HG03460 (cell line): ENCODE data around the gene PANX2.
A peak's percentile ranks its signal among the peaks of the same experiment; 100 is the strongest.

Source experiments
- ATAC-seq: cut with Tn5 transposase; IDR thresholded peaks from one replicate; pipeline ENCODE4 v1.9.1; 2021; ENCODE audit not compliant: unreplicated experiment

PANX2 gene

GRCh38 chr22:50183141-50183971 lies 12.8 kb downstream of the PANX2 start:
- ATAC-seq, result no peak

GRCh38 chr22:50184004-50184901 lies 13.7 kb downstream of the PANX2 start:
- no peak for ATAC-seq

GRCh38 chr22:50184902-50185374 lies 14.4 kb downstream of the PANX2 start:
- no peak for ATAC-seq

- ATAC-seq, result no peak
Measured at GRCh38 chr22:50185375-50186087, 15.0 kb downstream of the PANX2 start, which contains the start of gene TRABD. Gene TRABD, plus strand, starts transcription at chr22:50185913. Its CDS starts 7,148 bp downstream, at chr22:50193061.

DNA sequence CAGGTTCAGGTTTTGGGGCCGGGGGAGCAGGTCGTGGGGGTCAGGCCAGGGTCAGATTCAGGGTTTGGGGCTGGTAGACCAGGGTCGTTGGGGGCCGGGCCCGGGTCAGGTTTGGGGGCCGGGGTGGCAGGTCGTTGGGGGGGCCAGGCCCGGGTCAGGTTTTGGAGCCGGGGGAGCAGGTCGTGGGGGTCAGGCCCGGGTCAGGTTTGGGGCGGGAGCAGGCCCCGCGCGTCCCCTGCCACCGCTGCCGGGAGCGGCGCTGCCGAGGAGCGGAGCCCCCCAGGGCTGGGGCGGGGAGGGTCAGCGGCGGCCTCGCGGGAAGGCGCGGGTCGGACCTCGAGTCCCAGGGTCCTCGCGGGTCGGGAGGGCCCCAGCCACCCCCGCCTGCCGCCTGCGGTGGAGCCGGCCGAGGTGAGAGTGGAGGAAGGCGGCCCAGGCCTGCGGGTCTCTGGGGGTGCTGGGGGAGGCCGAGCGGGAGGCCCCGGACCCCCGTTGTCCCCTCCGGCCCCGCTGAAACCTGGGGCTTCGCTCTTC lies 15.7 kb downstream of the PANX2 start:
- no peak for ATAC-seq

- ATAC-seq, result no peak
Measured at GRCh38 chr22:50186761-50187523, 16.4 kb downstream of the PANX2 start.

DNA sequence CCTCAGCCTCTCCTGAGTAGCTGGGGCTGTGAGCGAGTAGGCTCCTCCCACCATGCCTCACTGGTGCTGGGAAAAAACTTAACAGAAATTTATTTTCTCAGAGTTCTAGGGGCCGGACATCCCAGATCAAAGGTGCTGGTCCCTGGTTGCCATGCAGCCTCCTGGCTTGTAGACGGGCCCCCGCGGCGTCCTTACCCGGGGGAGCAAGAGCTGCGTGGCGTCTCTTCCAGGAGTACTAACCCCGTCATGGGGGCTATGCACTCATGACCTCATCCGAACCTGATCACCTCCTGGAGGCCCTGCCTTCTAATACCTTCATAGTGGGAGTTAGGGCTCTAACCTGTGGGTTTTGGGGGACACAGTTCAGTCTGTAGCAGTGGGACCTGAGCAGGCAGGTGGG lies 17.8 kb downstream of the PANX2 start:
- no peak for ATAC-seq

DNA sequence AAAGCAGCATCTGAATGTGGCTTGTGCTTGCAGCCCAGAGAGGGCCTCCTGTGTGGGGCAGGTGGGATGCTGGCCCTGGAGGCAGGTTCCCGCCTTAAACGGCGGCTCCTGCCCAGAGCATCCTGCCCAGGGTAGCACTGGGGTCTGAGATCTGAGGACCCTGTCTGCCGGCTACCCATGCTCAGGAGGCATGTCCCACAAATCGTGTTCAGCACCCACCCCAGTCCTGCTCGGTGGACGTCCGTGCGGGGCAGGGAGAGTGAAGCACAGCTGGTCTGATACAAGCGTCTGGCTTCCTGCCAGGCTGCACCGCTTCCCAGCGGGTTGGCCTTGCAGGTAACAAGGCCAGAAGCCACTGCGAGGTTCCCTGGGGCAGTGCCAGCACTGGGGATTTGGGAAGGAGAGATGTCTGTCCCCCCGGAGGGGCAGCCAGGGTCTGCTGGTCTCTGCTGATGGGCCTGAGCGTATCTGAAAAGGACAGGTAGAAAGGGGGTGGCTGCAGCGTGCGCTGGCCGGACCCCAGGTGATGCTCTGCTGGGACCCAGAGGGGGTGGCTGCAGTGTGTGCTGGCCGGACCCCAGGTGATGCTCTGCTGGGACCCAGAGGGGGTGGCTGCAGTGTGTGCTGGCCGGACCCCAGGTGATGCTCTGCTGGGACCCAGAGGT lies 18.8 kb downstream of the PANX2 start:
- ATAC-seq, result no peak

DNA sequence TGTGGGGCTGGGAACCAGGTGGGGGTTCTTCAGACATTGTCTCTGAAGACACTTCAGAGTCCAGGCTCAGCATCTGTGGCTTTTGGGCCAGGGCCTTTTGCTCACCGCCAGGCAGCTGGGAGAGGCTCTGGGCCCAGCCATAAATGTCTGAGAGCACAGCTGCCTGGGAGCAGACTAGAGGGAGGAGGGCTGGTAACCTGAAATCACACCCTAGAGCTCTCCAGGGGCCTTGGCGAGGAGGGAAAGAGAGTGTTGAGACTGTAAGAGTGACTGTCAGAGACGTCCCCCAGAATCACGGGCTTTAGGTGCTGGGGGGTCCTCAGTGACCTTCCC lies 19.3 kb downstream of the PANX2 start:
- ATAC-seq, result no peak

DNA sequence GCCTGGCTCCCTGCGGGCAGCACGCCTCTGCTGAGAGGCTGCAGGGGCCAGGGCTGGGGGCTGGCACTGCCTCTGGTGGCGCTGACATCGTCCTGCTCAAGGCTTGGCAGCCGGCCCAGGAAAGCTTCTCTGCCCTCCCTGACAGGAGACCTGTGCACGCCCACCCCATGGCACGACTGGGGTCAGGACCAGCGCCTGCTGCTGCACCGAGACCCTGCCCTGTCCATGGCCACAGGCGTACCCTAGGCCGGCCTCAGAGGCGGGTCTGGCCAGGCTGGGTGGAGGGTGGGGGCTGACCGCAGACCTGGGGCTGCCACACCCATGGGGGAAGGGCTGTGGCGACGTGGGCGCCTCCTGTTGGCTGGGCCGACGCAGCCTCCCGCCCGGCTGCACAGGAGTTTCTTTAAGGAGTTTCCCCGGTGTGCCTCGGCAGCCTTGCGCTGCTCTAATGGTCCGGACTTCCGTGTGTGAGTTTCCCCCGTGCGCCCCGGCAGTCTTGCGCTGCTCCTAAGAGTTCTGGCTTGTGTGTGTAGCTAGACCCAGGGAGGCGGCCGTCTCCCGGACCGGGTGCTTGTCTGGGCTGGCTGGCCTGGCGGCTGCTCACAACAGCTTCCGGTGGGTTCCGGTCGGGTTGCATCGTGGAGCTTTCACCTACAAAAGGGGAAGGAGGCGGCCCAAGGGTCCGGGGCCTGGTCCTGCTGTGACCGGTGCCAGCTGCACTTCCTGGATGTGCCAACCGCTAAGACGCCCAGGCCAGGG lies 19.8 kb downstream of the PANX2 start:
- ATAC-seq, result peak; percentile 34

- peak; percentile 29 for ATAC-seq
Measured at GRCh38 chr22:50190941-50191741, 20.6 kb downstream of the PANX2 start.

DNA sequence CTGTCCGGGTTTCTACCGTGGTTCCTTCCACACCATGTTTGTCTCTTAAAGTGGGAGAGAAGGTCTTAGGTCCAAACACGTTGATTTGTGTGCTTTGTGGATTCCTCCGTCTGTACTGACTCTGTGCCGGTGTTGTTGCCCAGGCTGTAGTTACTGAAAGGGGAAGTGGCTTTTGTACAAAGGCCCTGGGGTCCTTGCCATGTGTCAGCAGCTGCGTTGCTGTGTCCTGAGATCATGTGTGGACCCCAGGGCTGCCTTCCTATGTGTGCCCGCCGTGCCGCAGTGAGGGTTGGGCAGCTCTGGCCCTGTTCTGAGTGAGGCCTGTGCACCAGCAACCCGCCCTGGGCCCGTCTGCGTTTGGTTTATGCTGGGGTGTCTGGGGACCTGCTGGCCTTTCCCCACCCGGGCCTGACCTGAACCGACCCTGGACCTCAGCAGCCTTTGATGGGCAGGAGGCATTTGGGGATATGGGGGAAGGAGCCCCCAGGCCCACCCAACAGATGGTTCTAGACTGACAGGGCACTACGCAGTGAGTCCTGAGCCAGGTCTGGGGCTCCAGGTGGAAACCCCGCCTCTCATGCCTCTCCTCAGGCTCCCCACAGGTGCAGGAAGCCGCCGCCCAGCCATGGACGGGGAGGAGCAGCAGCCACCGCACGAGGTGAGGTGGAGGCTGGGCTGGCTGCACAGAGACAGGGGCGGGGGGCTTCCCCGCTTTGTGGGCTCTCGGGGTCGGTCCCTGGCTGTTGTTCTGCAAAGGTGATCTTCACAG lies 22.1 kb downstream of the PANX2 start:
- no peak for ATAC-seq

GRCh38 chr22:50193621-50194020 lies 23.1 kb downstream of the PANX2 start:
- ATAC-seq, result no peak

- no peak for ATAC-seq
Measured at GRCh38 chr22:50194037-50194805, 23.7 kb downstream of the PANX2 start.

GRCh38 chr22:50196256-50196655 lies 25.7 kb downstream of the PANX2 start:
- ATAC-seq, result no peak

DNA sequence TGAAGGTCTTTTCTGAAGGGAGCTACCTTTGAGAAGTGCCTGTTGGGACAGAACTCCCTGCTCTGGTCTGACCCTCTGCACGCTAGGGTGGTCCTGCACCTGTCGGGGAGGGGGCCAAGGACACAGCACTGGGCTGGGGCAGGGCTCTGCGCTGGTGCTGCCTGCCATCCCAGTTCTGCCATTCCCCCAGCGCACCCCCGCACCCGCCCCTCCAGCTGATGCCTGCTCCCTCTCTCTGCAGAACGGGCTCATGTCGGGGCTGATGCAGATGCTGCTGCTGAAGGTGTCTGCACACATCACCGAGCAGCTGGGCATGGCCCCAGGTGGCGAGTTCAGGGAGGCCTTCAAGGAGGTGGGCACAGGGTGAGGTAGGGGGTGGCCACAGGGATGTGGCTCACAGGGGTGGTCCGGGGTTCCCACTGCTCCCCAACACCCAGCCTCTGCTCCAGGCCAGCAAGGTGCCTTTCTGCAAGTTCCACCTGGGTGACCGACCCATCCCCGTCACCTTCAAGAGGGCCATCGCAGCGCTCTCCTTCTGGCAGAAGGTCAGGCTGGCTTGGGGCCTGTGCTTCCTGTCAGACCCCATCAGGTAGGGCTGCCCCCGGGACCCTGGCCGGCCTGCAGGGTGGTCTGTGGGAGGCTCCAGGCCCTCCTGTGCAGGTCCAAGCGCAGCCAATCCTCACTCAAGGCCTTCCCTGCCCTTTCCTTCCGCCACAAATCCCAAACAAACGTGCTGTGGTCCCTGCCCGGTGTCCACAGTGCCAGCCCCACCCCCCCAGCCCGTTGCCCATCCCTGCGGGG lies 26.7 kb downstream of the PANX2 start:
- ATAC-seq, result no peak
